HG03159 (cell line): ENCODE measurements around the gene PRLHR.
A peak's percentile ranks its signal among the peaks of the same experiment; 100 is the strongest.

ENCODE experiments used
- ATAC-seq: cut with Tn5 transposase; IDR thresholded peaks from one replicate; pipeline ENCODE4 v1.9.1; 2021; ENCODE audit warnings: mild to moderate bottlenecking, moderate library complexity; ENCODE audit not compliant: unreplicated experiment

Gene PRLHR

GRCh38 chr10:118587881-118588651 lies 7.4 kb downstream of the PRLHR start:
- no peak for ATAC-seq

- ATAC-seq: no peak
These were observed 8.5 kb downstream of the PRLHR start for GRCh38 chr10:118586911-118587310.

- no peak for ATAC-seq
These were observed 9.7 kb downstream of the PRLHR start for GRCh38 chr10:118585794-118586193.

GRCh38 chr10:118585234-118585633 lies 10.2 kb downstream of the PRLHR start:
- ATAC-seq: no peak

GRCh38 chr10:118584181-118584954 lies 11.1 kb downstream of the PRLHR start:
- no peak for ATAC-seq

GRCh38 chr10:118583611-118584010 lies 11.8 kb downstream of the PRLHR start:
- no peak for ATAC-seq

- ATAC-seq: no peak
These were observed 12.9 kb downstream of the PRLHR start for GRCh38 chr10:118582511-118582910.

GRCh38 chr10:118581340-118581739 lies 14.1 kb downstream of the PRLHR start:
- ATAC-seq: no peak

GRCh38 chr10:118580702-118581101 lies 14.7 kb downstream of the PRLHR start:
- no peak for ATAC-seq

GRCh38 chr10:118573512-118573911 lies 21.9 kb downstream of the PRLHR start:
- no peak for ATAC-seq

GRCh38 chr10:118572256-118573041 lies 23.0 kb downstream of the PRLHR start:
- no peak for ATAC-seq

- ATAC-seq: no peak
These were observed 24.3 kb downstream of the PRLHR start for GRCh38 chr10:118571123-118571522.

GRCh38 chr10:118570591-118570990 lies 24.9 kb downstream of the PRLHR start:
- no peak for ATAC-seq

GRCh38 chr10:118569882-118570252 lies 25.6 kb downstream of the PRLHR start:
- no peak for ATAC-seq

- no peak for ATAC-seq
These were observed 26.1 kb downstream of the PRLHR start for GRCh38 chr10:118569241-118569881.

- peak; percentile 62 for ATAC-seq
These were observed 27.1 kb downstream of the PRLHR start for GRCh38 chr10:118568327-118568848.

- no peak for ATAC-seq
These were observed 27.7 kb downstream of the PRLHR start for GRCh38 chr10:118567701-118568248.

GRCh38 chr10:118566911-118567310 lies 28.5 kb downstream of the PRLHR start:
- ATAC-seq: no peak

GRCh38 chr10:118565301-118566075 lies 30.0 kb downstream of the PRLHR start:
- ATAC-seq: no peak

GRCh38 chr10:118564652-118565051 lies 30.8 kb downstream of the PRLHR start:
- ATAC-seq: no peak
